Lung (tissue), 12 donors: ENCODE measurements around the gene DNAJC6. TPM values are rescaled to one million over a fixed set of nuclear protein-coding genes. Genes with fewer than 3 reads are reported as not detected.

Experiments used
- ATAC-seq: fragments of 200-7000 bp; cut with Tn5 transposase; one replicate; pipeline ENCODE4 v1.9.1; 2020; ENCODE audit warnings: moderate number of reproducible peaks; ENCODE audit not compliant: insufficient read depth, low FRiP score
- DNase-seq, 3 donors: peaks; one replicate each; pipeline ENCODE4 v3.0.0-alpha.2; 2013 to 2017
- H3K27ac ChIP-seq, 2 donors: one replicate each; pipeline ENCODE4 v1.5.1; 2013; ENCODE audit warnings: mild to moderate bottlenecking in 2 of 2, moderate library complexity in 2 of 2, control low read depth in 1 of 2, inconsistent platforms in 1 of 2, low read depth in 1 of 2, low read length in 1 of 2
- H3K27me3 ChIP-seq, 3 donors: one replicate each; pipeline ENCODE4 v1.5.1; 2013; ENCODE audit warnings: low read length in 2 of 3; ENCODE audit not compliant: control insufficient read depth in 3 of 3, insufficient read depth in 3 of 3
- H3K36me3 ChIP-seq, 4 donors: one replicate each; pipeline ENCODE4 v1.5.1; 2013; ENCODE audit warnings: low read length in 4 of 4, mild to moderate bottlenecking in 1 of 4, moderate library complexity in 1 of 4; ENCODE audit not compliant: control insufficient read depth in 4 of 4, insufficient read depth in 4 of 4
- H3K4me1 ChIP-seq, 5 donors: one replicate each; pipeline ENCODE4 v1.5.1; 2013; ENCODE audit warnings: low read length in 5 of 5, mild to moderate bottlenecking in 2 of 5, moderate library complexity in 1 of 5; ENCODE audit not compliant: control insufficient read depth in 5 of 5, insufficient read depth in 5 of 5
- H3K4me3 ChIP-seq: one replicate; pipeline ENCODE4 v1.5.1; 2013; ENCODE audit warnings: mild to moderate bottlenecking, control low read depth, moderate library complexity
- H3K9ac ChIP-seq, 2 donors: one replicate each; pipeline ENCODE4 v1.5.1; 2013; ENCODE audit warnings: low read length in 2 of 2, control low read depth in 1 of 2; ENCODE audit not compliant: insufficient read depth in 1 of 2
- H3K9me3 ChIP-seq, 4 donors: one replicate each; pipeline ENCODE4 v1.5.1; 2013; ENCODE audit warnings: low read length in 3 of 4, mild to moderate bottlenecking in 1 of 4, moderate library complexity in 1 of 4; ENCODE audit not compliant: control insufficient read depth in 4 of 4, insufficient read depth in 3 of 4
- CTCF ChIP-seq: IDR thresholded peaks from 2 replicates; pipeline ENCODE4 v1.5.1; 2012; ENCODE audit warnings: mild to moderate bottlenecking; ENCODE audit errors: control extremely low read depth, extremely low read depth
- WGBS, 2 donors: extraction: QIAGEN DNeasy Blood & Tissue Kit; methylation state at CpG; one replicate each; pipeline ENCODE4 v1.1.7; 2013; 5-methylcytosine and 5-hydroxymethylcytosine counted together
- polyA plus RNA-seq, 2 donors: library from polyadenylated mRNA; stranded (reverse); fragments of 200-250 nt; gene quantifications; one replicate each; pipeline ENCODE4 v1.2.1, GENCODE V29; 2013
- total RNA-seq, 2 donors: library from RNA; depleted of rRNA in 1 of 2; stranded (reverse); fragments of >200 nt in 1 of 2; gene quantifications; one replicate each; pipeline ENCODE4 v1.2.1, GENCODE V29; 2014 to 2021
- donor health status: control.
- donor health status: control.
- donor health status: Bipolar disorder and iron deficiency.
- donor health status: healthy.
- donor health status: DM: yes; HTN: yes; CAD: no.

Gene DNAJC6
- total and polyA plus RNA-seq, 4 donors, result 0.96 to 5.0 (median 3.0) TPM

- TF ChIP-seq CTCF, result no peak
- no peak overlapping the region for H3K9ac ChIP-seq
- ATAC-seq, result no peak
- no peaks in the 10 kb centered on the region for H3K27me3 ChIP-seq
- no peak for DNase-seq
- no peak overlapping the region for H3K4me3 ChIP-seq
- WGBS, 2 donors, result 88 to 89% methylated on average over 5 of the region's 5 CpGs
- H3K27ac ChIP-seq, result no peak overlapping the region
- H3K4me1 ChIP-seq, result no peaks in the 10 kb centered on the region
- no peaks in the 10 kb centered on the region for H3K9me3 ChIP-seq
- H3K36me3 ChIP-seq, result no peaks in the 10 kb centered on the region
Measured at GRCh38 chr1:65360648-65361047, 51.3 kb downstream of the DNAJC6 start.

- H3K9ac ChIP-seq, result no peak overlapping the region
- DNase-seq (no peak), ATAC-seq (no peak)
- TF ChIP-seq CTCF, result no peak
- WGBS, 2 donors, result 97% methylated on average over 3 of the region's 3 CpGs
- no peaks in the 10 kb centered on the region for H3K9me3 ChIP-seq
- no peak overlapping the region for H3K27ac ChIP-seq
- H3K27me3 ChIP-seq, result no peaks in the 10 kb centered on the region
- H3K36me3 ChIP-seq, result peaks cover 0 to 3% (median 0%) of the 10 kb centered on the region in 4 donors
- H3K4me3 ChIP-seq, result no peak overlapping the region
- H3K4me1 ChIP-seq, result no peaks in the 10 kb centered on the region
Measured at GRCh38 chr1:65362545-65362944, 53.2 kb downstream of the DNAJC6 start.

GRCh38 chr1:65363484-65363883 lies 54.1 kb downstream of the DNAJC6 start:
- no peak for ATAC-seq
- peak in 1 of 3 donors; percentile 11 for DNase-seq
- TF ChIP-seq CTCF, result no peak
- no peaks in the 10 kb centered on the region for H3K27me3 ChIP-seq
- no peak overlapping the region for H3K9ac ChIP-seq
- no peaks in the 10 kb centered on the region for H3K9me3 ChIP-seq
- 90 to 92% methylated on average over 2 of the region's 2 CpGs for WGBS, 2 donors
- H3K4me3 ChIP-seq, result no peak overlapping the region
- peaks cover 0 to 3% (median 0%) of the 10 kb centered on the region in 4 donors for H3K36me3 ChIP-seq
- no peaks in the 10 kb centered on the region for H3K4me1 ChIP-seq
- H3K27ac ChIP-seq, result no peak overlapping the region

GRCh38 chr1:65368403-65368802 lies 59.1 kb downstream of the DNAJC6 start:
- Histone ChIP-seq H3K36me3 (peaks cover 0 to 3% (median 0%) of the 10 kb centered on the region in 4 donors), H3K27me3 (no peaks in the 10 kb centered on the region), H3K9ac (no peak overlapping the region), H3K4me1 (no peaks in the 10 kb centered on the region), H3K27ac (no peak overlapping the region), H3K4me3 (no peak overlapping the region), H3K9me3 (no peaks in the 10 kb centered on the region)
- DNase-seq, result no peak
- 77 to 89% methylated on average over 2 of the region's 2 CpGs for WGBS, 2 donors
- no peak for TF ChIP-seq CTCF
- no peak for ATAC-seq
